ENCODE results near the gene C10orf90.

GRCh38 chr10:126459032-126459831 lies 211.3 kb downstream of the C10orf90 start:
- TF ChIP-seq EP300 (IDR thresholded peaks at IDR 0.05; ENCODE audit: borderline replicate concordance in 1 of 2, low read depth in 2 of 2, low read length in 2 of 2) (no peak), RBBP5 (IDR thresholded peaks at IDR 0.05; ENCODE audit: borderline replicate concordance, low read depth, low read length) (no peak), RFX5 (IDR thresholded peaks at IDR 0.05; ENCODE audit: borderline replicate concordance, low read depth, low read length) (no peak), EZH2 (IDR thresholded peaks at IDR 0.05; ENCODE audit: low read depth, low read length, severe bottlenecking) (no peak), TAF1 (IDR thresholded peaks at IDR 0.05; ENCODE audit: low read depth, low read length) (no peak), CTCF (IDR thresholded peaks at IDR 0.05; ENCODE audit: control extremely low read depth in 1 of 3, insufficient read depth in 1 of 3, low read depth in 1 of 3, low read length in 3 of 3) (no peak), POLR2A (IDR thresholded peaks at IDR 0.05; ENCODE audit: control extremely low read depth in 1 of 2, low read depth in 2 of 2, low read length in 2 of 2) (no peak)

Data from H1 (cell line).